Osteoblast (primary cell): ENCODE data around the gene PCNP. TPM values are rescaled to one million over a fixed set of nuclear protein-coding genes. Genes with fewer than 3 reads are reported as not detected.
A peak's percentile ranks its signal among the peaks of the same experiment; 100 is the strongest.

Experiments
- DNase-seq: peaks from one replicate; pipeline ENCODE4 v3.0.0; 2011; ENCODE audit warnings: low spot score, mixed read lengths; ENCODE audit not compliant: insufficient read length; ENCODE audit errors: missing footprints
- H2AFZ ChIP-seq: 2 replicates; pipeline ENCODE4 v1.6.0; 2011; ENCODE audit warnings: mild to moderate bottlenecking, low read length
- H3K27ac ChIP-seq: 2 replicates; pipeline ENCODE4 v1.5.1; 2011; ENCODE audit warnings: mild to moderate bottlenecking, low read depth, low read length, moderate library complexity
- H3K27me3 ChIP-seq: 2 replicates; pipeline ENCODE4 v1.6.0; 2012; ENCODE audit warnings: mild to moderate bottlenecking, control low read depth, inconsistent platforms, low read length, moderate library complexity; ENCODE audit not compliant: insufficient read depth
- H3K36me3 ChIP-seq: 2 replicates; pipeline ENCODE4 v1.5.1; 2011; ENCODE audit warnings: mild to moderate bottlenecking, low read length, control low read depth, moderate library complexity; ENCODE audit not compliant: insufficient read depth
- H3K4me1 ChIP-seq: 2 replicates; pipeline ENCODE4 v1.5.1; 2011; ENCODE audit warnings: mild to moderate bottlenecking, low read length, control low read depth, moderate library complexity; ENCODE audit not compliant: insufficient read depth
- H3K4me2 ChIP-seq: 2 replicates; pipeline ENCODE4 v1.6.0; 2011; ENCODE audit warnings: mild to moderate bottlenecking, low read length; ENCODE audit not compliant: insufficient read depth
- H3K4me3 ChIP-seq: fragments of 200-600 bp; sonication (generic); 3 replicates; pipeline ENCODE4 v1.5.1; 2012; ENCODE audit warnings: mild to moderate bottlenecking, low read length, inconsistent platforms; ENCODE audit not compliant: insufficient read depth
- H3K79me2 ChIP-seq: 2 replicates; pipeline ENCODE4 v1.6.0; 2012; ENCODE audit warnings: mild to moderate bottlenecking, low read length, control low read depth, inconsistent platforms; ENCODE audit not compliant: insufficient read depth
- H3K9me3 ChIP-seq: 2 replicates; pipeline ENCODE4 v1.5.1; 2011; ENCODE audit warnings: low read depth, low read length, control low read depth
- H4K20me1 ChIP-seq: 2 replicates; pipeline ENCODE4 v1.6.0; 2012; ENCODE audit warnings: mild to moderate bottlenecking, low read length, control low read depth; ENCODE audit not compliant: insufficient read depth
- CTCF ChIP-seq: IDR thresholded peaks from 2 replicates; pipeline ENCODE4 v1.5.1; 2011; ENCODE audit warnings: mild to moderate bottlenecking, low read depth, low read length, moderate library complexity; ENCODE audit errors: extremely low read depth
- total RNA-seq: library from RNA; depleted of rRNA; stranded (reverse); fragments of >200 nt; gene quantifications from 2 replicates; pipeline ENCODE4 v1.2.3, GENCODE V29; 2012

PCNP gene
- total RNA-seq, 1 donor, result 92.6 TPM

DNA sequence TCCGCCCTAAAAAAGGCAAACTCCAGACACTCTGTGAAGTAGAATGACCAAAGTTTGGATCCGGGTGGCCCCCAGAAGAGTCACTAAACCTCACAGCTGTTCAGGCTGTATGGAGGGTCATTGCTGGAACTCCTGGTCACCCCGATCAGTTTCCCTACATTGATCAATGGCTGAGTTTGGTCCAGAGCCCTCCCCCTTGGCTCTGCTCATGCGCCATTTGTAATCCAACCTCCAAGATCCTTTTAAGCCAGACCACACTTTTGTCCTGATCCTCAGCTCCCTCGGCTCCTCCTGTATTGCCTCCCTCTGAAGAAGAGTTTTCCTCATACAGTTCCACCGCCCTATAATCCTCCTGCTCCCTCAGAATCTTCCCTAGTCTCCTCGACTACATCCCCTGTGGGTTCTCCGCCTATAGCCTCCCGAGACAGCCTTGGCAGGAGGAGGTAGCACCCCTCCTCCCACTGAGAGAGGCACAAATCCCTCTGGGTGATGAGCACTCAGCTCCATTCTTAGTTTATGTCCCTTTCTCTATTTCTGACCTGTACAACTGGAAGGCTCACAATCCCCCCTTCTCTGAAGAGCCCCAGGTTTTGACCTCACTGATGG is 60.7 kb downstream of the PCNP start:
- Histone ChIP-seq H2AFZ (no peak overlapping the region), H3K79me2 (no peaks in the 10 kb centered on the region), H3K4me2 (no peak overlapping the region), H3K4me3 (no peak overlapping the region), H3K9me3 (no peaks in the 10 kb centered on the region), H4K20me1 (no peaks in the 10 kb centered on the region), H3K27me3 (peaks cover 2% of the 10 kb centered on the region), H3K36me3 (no peaks in the 10 kb centered on the region), H3K27ac (no peak overlapping the region), H3K4me1 (peaks cover 3% of the 10 kb centered on the region)
- TF ChIP-seq CTCF, result no peak
- DNase-seq, result no peak

GRCh38 chr3:101635345-101635744 is 61.4 kb downstream of the PCNP start:
- Histone ChIP-seq H3K4me1 (peaks cover 3% of the 10 kb centered on the region), H3K27me3 (peaks cover 2% of the 10 kb centered on the region), H3K9me3 (no peaks in the 10 kb centered on the region), H3K27ac (no peak overlapping the region), H2AFZ (no peak overlapping the region), H3K36me3 (no peaks in the 10 kb centered on the region), H4K20me1 (no peaks in the 10 kb centered on the region), H3K79me2 (no peaks in the 10 kb centered on the region), H3K4me2 (no peak overlapping the region), H3K4me3 (no peak overlapping the region)
- TF ChIP-seq CTCF, result no peak
- DNase-seq, result no peak

DNA sequence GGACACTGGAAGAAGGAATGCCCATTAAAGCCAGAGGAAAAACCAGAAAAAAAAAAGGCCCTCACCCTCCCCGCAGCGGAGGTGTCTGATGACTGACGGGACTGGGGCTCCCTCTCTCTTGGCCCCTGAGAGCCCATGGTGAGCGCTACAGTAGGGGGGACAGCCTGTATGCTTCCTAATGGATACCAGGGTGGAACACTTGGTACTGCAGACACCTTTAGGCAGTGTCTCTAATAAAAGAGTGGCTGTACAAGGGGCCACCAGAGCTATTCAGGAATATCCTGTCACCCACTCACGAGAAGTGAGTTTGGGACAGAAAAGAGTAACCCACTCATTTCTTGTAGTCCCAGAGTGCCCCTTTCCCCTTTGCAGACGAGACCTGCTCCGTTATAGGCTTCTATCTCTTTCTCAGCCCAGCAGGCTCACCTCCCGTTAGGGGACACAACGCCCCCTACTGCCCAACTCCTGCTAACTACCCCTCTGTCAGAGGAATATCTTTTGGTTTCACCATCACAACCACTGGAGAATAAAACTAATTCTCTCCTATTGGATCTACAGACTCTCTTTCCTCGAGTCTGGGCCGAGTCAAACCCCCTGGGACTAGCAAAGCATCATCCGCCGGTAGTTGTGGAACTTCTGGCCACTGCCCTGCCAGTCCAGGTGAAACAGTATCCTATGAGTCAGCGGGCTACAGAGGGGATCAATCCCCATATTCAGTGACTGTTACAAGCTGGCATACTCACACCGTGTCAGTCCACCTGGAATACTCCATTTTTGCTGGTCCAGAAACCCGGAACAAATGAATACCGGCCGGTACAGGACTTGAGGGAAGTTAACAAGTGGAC is 62.2 kb downstream of the PCNP start:
- Histone ChIP-seq H3K27me3 (peaks cover 2% of the 10 kb centered on the region), H3K79me2 (no peaks in the 10 kb centered on the region), H4K20me1 (no peaks in the 10 kb centered on the region), H3K4me3 (peak overlapping the region; percentile 13), H3K4me2 (peak overlapping the region; percentile 68), H2AFZ (peak overlapping the region; percentile 69), H3K36me3 (no peaks in the 10 kb centered on the region), H3K9me3 (no peaks in the 10 kb centered on the region), H3K27ac (no peak overlapping the region), H3K4me1 (peaks cover 3% of the 10 kb centered on the region)
- TF ChIP-seq CTCF, result peak; percentile 84
- no peak for DNase-seq

DNA sequence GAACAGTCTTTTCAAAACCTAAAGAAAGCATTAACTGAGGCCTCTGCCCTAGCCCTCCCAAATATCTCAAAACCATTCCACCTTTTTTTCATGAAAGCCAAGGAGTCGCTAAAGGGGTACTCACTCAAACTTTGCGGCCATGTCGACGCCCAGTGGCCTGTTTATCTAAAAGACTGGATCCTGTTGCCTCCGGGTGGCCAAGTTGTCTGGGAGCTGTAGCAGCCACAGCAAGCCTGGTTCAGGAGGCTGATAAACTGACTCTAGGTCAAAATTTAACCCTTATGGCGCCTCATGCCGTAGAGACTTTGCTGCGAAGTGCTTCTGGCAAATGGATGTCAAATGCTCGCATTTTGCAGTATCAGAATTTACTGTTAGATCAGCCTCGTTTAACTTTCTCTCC is 63.5 kb downstream of the PCNP start:
- no peak for TF ChIP-seq CTCF
- no peaks in the 10 kb centered on the region for H3K79me2 ChIP-seq

More for the DNA sequence above, 63.5 kb downstream of the PCNP start:
- H3K36me3 ChIP-seq, result no peaks in the 10 kb centered on the region
- no peak overlapping the region for H2AFZ ChIP-seq
- no peak overlapping the region for H3K27ac ChIP-seq
- peaks cover 3% of the 10 kb centered on the region for H3K4me1 ChIP-seq
- H3K4me2 ChIP-seq, result no peak overlapping the region
- H3K4me3 ChIP-seq, result no peak overlapping the region
- no peaks in the 10 kb centered on the region for H4K20me1 ChIP-seq
- peaks cover 2% of the 10 kb centered on the region for H3K27me3 ChIP-seq
- H3K9me3 ChIP-seq, result no peaks in the 10 kb centered on the region
- DNase-seq, result no peak
